Testis (tissue), 2 donors: Measurements from ENCODE around the gene TSSC4.

ENCODE experiments used
- CTCF ChIP-seq, 3 experiments: fragments of 450-650 bp in 2 of 3; fragments of 200-600 bp in 1 of 3; sonication (generic) in 1 of 3; IDR thresholded peaks; one replicate each; pipeline ENCODE4 v1.5.1; 2016 to 2019; ENCODE audit warnings: antibody characterized with exemption in 3 of 3, mild to moderate bottlenecking in 2 of 3, moderate library complexity in 1 of 3
- POLR2A ChIP-seq: fragments of 450-650 bp; IDR thresholded peaks from one replicate; pipeline ENCODE4 v1.6.1; 2017; ENCODE audit warnings: antibody characterized with exemption, mild to moderate bottlenecking, moderate library complexity

- no peak for TF ChIP-seq CTCF (IDR thresholded peaks at IDR 0.05)
- TF ChIP-seq POLR2A, result no peak
These were observed 33.8 kb upstream of the TSSC4 start for GRCh38 chr11:2366733-2367132.
